ENCODE results near the gene MYO16.
"Not testable (repeated sequence)": the region's sequence is repeated elsewhere in the genome, so short reads cannot be mapped to it uniquely, and the experiment has no call there.

Gene MYO16

DNA sequence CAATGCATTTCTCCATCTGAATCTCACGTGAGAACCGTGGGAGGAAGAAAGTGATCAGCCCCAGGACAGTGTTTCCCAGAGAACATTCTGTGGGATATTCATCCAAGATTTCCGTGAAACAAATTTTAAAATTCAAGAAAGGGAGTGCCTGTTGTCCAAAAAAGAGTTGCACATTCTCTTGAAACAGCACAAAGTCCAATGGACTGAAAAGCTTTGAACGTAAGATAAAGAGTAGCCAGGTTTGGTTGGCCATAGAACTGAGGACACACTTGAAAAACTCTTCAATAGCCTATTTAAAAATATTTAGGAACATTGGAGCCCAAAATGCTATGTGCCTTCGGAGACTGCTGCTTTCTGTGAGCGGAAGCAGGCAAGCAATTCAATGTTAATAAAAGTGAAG, 353.9 kb downstream of the MYO16 start:
- no peak for DNase-seq (ENCODE audit: low read depth)

DNA sequence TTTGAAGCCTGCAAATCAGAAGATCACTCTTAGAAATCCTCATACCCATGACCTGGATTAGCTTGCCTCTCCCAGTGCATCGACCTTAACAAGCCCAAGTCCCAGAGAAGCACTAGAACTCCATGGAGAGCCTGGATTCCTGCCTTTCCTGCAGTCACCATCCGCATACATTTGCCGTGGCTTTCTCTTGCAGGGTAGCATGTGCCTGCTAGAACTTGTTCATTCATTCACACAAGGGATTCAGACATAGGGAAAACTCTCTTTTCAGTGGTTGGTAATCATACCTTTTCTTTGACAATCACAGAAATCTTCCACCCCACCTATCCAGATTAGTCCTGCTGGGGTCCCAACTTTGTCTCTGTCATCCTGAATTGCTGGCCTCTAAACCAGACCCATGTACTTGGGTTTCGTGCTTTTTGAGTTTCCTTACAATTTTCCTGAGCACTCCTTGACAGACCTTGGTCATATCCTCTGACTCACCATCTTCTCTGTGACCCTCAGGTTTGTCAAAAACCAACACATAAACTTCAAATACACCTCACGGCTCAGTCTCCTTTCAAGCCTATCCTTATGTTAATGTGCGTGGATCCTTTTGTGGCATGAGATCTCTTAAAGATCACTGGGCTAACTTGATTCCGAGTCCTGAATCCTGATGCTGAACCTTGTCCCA, 355.0 kb downstream of the MYO16 start:
- no peak for DNase-seq (ENCODE audit: low read depth)

DNA sequence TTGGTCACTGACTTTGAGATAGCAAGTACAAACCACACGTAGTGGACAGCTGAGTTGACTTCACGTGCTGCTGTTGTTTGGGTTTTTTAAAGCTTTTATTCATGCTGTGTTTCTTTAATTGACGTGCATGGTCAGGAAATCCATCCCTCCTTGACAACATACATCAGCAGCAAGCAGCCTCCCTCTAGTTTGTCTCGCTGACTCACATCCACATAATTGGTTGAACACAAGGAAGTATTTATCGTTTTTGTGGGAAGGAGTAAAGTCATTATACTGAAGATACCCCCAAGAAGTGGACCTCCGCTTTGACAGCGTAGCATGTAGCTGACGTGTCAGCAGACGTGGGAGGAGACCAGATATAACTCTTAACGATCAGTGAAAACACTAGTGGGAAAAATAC, 355.8 kb downstream of the MYO16 start:
- DNase-seq (ENCODE audit: low read depth), result no peak

DNA sequence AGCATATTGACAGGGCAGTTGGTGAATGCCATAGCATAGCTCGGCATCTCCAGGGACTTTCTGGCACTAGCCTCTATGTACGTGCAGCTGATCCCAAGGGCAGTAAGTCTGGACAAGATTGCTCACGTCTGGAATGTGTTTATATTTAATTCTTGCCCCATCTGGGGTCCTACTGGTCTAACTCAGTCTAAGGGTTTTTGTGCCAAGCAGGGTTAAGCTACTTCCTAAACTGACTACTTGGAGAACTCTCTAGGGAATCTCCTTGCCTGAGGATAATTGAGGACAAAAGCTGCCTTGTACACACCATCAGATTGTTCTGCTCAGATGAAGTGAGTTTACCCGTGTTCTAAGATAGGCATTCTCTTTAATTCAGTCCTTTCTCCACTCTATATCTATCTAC, 358.1 kb downstream of the MYO16 start:
- DNase-seq (ENCODE audit: low read depth), result no peak

DNA sequence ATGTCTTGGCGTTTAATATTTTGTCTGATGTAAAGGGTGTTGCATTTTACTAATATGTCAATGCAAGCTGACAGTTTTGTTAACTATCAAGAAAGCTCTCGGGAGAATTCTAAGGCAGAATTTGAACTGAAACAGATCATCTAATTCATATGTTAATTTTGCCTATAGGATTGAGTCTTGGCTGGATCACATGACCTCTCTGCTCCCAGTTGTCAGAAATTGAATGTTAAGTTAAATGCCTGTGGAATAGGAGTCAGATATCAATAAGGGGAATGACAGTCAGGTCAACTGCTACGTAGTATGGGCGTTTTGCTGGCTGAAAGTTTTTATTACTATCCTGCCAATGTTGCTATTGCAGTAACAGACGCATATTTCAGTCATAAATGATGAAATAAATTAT, 358.5 kb downstream of the MYO16 start:
- no peak for DNase-seq (ENCODE audit: low read depth)

DNA sequence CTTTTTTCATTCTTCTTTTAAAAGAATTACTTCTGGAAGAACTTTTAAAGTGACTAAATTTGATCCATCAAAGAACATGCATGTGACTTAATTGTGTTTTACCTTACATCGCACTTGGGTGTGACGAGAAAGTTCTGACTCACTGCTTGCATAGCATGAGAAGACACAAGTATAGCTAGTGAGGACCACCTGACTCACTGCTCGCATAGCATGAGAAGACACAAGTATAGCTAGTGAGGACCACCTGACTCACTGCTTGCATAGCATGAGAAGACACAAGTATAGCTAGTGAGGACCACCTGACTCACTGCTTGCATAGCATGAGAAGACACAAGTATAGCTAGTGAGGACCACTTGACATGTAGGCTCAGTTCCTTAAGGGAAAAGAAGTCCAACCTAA, 362.0 kb downstream of the MYO16 start:
- DNase-seq (ENCODE audit: low read depth), result not testable (repeated sequence)

DNA sequence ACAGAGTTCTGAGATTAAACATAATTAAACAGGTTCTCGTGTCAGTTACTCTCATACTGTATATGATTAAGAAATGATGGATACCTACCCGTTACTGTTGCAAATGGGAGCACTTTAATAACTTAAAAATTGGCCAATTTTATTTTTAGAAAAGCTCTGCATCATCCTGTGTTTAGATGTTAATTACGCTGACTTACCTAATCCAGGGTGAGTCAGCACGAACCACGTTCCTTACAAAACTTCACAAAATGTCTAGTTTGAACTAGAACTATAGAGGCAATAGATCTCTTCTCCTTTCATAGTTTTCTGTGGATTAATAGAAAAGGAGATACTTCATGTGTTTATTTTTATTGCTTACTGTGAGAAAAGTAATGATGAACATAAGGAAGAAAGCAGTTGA, 363.9 kb downstream of the MYO16 start:
- DNase-seq (ENCODE audit: low read depth), result no peak

DNA sequence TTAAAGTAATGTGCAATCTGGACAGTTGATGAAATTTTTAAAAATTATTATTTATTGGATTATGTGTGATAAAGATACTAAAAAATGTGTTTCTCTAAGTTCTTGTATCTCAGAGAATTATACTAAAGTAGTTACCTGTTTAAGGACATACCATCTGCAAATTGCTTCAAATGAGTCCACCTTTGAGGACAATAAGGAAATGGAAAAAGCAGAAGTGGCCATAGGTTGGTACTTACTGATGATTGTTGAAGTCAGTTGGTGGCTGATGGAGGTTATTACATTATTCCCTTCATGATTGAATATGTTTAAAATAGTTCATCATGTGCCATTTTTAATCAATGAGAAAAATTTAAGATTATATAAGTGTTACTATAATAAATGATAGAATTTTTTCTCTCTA, 367.0 kb downstream of the MYO16 start:
- no peak for DNase-seq (ENCODE audit: low read depth)

DNA sequence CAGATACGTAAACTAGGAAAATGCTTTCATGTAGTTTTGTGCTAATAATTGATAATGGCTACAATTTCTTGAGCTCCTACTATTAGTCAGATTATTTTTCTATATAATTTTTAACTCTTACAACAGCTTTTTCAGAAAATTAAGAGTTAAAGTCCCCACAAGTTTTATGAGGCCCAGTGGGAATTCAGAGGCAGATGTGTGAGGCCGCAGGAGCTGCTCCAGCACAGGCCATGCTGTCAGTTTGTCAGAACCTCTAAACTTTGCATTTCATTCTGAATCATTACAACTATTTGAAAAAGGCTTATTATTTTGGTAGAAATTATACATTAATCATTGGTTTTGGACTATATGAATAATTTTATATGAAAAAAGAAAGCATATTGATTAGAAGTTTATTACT, 370.8 kb downstream of the MYO16 start:
- DNase-seq (ENCODE audit: low read depth), result no peak

DNA sequence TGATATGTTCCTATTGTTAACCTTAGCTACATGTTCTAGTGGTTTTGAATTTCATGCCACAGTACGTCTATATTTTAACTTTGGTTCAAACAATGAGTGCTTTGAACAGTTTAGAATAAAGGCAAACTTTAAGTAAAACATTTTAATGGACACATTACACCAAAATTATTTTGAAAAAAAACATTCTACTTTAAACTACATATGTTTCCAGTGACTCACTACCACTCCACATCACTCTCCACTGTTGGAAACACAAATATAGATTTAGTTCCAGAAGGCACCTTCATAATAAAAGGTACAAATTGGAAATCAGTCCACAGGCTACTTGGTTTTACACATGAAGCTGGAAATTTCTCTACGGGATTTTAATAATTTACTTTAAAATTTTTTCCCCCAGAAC, 373.5 kb downstream of the MYO16 start:
- DNase-seq (ENCODE audit: low read depth), result no peak

DNA sequence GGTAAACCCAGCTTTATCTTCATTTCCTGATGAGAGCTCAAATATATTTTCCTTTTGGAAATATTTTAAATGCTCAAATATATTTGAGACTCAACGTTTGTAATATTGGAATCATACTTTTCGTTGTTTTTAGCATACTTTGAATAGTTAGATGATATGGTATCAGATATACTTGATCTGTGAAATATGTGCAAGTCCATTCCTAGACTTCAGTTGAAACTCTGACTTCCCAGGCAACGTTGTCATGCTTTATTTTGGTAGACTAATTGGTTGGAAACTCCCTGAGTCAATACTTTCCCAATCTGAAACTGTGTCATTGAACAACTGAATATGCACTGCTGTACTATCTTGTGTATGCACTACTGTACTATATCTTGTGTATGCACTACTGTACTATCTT, 378.5 kb downstream of the MYO16 start:
- no peak for DNase-seq (ENCODE audit: low read depth)

DNA sequence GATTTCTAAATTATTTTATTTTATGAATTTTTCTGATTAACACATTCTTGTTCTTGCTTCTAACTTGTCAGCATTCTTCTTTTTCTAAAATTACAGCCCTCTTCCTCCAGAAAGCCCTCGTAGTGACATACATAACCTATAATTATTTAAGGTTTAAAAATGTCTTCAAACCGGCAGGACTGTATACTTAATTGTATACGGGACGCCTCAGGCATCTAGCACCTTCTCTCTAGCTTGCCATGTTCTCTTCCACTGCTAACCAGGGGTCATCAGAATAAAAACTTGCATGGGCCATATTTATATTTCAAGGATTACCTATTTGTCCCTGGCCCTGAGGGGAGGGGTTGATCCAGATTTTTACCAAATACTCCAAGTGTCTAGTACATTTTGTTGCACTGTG, 380.3 kb downstream of the MYO16 start:
- no peak for DNase-seq (ENCODE audit: low read depth)

DNA sequence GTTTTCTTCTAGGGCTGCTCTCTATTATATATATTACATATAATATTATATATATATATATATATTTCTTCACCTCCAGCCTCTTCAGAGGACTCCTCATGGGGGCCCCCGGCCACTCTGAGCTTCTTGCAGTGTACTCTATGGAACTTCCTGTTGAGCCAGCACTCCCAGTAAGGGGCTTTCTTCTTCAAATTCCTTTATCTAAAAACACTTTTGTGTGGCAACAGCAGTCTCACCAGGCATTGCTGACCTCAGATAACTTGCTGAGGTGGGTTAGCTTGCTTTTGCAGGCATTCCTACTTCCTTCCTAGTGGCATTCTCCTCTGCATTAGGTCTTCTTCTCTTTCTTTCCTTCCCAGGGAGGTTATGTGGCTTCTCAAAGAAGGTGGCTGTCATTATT, 381.5 kb downstream of the MYO16 start:
- DNase-seq (ENCODE audit: low read depth), result no peak

DNA sequence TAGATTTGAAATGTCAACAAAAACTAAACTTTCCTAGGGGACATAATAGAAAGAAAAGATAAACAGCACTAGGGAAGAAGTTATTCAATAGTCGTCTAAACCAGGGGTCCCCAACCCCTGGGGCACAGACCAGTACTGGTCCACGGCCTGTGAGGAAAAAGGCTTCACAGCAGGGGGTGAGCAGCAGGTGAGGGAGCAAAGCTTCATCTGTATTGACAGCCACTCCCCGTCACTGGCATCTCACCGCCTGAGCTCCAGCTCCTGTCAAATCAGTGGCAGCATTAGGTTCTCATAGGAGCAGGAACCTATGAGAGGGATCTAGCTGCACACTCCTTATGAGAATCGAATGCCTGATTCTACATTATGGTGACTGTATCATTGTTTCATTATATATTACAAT, 382.7 kb downstream of the MYO16 start:
- DNase-seq (ENCODE audit: low read depth), result no peak

DNA sequence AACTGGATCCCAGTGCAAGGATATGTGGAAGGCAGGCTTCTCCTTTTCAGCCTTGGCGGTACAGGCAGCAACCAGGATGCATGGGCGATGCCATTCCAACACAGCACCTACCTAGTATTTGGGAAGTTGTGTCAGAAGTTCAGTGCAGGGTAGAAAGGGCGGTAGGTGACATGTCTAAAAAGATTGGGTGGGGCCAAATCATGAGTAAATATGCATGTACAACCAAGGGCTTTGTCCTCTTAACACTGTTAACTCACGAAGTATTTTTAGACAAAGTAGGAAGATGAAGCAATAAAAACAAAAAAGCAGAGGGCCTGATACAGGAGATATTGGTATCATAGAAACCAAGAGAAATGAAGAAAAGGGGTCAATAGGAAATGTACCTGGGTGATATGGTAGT, 392.1 kb downstream of the MYO16 start:
- DNase-seq (ENCODE audit: low read depth), result no peak

DNA sequence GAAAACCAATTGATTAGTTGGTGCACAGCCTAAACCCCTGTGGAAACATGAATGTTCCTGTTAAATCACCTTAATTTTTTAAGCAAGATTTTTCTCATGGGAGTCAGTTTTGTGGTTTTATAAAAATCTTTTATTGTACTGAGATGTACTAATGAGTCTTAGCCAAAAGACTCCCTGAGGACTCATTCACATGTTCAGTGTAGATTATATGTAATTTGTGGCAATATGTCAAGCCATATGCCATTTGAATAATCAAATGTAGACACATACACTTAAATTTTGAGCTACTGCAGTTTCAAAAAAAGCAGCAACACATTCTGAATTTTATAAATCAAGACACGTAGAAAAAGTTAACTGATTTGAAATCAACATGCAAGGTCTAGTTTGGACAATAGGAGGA, 395.2 kb downstream of the MYO16 start:
- DNase-seq (ENCODE audit: low read depth), result no peak

DNA sequence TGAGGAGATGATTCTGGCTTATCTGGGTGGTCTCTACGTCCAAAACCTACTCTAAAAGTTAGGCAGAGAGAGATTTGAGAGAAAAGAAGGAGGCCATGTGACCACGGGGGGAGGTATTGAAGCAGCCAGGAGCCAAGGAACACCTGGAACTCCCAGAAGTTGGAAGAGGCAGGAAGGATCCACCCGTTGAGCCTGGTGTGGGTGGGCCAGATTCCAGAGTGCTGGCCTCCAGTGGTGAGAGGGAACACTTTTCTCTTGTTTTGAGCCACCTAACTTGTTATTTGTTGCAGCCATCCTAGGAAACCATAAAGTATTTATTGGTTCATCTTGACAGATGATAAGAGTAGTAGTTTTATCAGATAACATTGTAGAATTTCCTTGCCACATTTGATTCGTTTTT, 396.9 kb downstream of the MYO16 start:
- DNase-seq (ENCODE audit: low read depth), result no peak

DNA sequence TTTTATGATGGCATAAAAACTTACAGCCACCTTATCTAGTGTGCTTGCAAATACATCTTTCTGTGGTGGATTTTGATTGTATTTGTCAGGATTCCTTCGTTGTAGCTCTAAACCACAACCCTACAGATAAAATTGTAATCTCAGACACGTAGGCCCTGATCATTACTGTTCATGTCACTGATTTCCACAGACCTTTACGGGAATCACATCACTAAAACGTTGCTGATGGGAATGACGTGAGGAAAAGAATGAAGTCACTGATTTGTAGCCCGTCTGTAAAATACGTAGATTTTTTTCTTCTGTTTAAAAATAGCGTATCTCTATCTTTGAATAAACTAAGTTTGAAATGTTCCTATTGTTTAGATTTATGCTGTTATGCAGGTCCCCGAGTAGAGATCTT, 399.2 kb downstream of the MYO16 start:
- DNase-seq (ENCODE audit: low read depth), result no peak

DNA sequence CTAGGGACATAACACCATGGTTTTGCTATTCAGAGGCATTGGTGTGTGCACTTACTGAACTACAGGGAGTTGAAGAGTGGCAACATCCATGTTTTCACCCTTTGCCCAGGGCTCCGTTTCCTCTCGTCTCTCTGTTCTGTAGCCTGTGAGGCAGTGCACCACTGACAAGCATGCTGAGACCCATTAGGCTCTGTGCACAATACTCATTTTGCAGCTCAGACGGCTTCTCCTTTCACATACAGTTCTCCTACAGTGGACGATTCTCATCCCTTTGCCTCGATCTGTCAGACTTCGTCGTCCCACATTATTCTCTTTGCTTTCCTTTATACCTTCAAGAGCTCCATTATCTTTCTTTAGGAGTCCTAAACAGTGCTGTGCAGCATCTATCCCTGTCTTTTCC, 403.7 kb downstream of the MYO16 start:
- DNase-seq (ENCODE audit: low read depth), result no peak

DNA sequence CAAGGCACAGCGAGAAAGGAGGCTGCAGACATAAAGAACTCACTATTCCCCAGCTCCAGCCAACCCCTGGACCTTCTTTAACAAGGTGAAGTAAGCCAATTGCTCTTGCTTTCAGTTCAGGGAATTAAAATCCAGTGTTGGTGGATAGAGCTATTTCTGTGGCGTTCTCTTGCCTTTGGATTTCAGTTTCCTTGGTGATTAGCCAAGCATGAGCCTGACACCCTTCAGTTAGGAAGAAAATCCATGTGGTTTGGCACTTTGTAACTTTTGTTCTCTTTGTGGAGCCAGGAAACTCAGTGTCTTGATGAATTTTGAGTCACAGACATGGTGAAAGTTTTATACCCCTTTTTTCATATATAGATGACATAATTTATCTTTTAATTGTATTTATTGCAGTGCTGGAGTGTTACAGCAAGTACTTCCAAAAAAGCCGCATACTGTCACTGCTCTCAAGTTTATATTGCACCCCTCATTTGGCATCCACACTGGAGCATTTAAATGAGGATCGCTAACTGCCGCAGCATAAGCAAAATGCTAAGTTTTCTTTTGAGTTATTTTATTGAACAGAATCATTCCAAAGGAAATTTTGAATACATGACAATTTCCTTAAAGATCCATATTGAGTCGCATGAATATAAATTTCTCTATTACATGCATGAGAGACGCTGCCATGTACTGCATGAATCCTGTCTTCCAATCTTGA, 406.8 kb downstream of the MYO16 start:
- no peak for DNase-seq (ENCODE audit: low read depth)

DNA sequence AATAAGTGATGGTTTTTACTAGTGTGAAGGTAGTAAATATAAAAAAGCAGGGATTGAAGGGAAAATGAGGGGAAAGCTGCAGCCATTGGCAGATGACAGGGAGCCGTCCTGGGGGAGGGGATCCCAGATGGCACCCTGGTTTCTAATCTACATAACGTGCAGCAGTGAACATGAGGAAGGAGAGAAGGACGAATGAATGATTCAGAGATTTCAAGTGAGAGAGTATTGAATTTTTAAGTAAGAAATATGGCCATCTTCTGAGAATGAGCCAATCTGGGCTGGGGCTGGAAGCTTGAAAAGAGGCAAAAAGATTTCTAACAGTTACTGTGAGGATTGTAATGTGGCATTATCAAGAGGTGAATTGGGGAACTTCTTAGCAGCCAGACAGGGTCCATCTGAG, 414.2 kb downstream of the MYO16 start:
- no peak for DNase-seq (ENCODE audit: low read depth)

DNA sequence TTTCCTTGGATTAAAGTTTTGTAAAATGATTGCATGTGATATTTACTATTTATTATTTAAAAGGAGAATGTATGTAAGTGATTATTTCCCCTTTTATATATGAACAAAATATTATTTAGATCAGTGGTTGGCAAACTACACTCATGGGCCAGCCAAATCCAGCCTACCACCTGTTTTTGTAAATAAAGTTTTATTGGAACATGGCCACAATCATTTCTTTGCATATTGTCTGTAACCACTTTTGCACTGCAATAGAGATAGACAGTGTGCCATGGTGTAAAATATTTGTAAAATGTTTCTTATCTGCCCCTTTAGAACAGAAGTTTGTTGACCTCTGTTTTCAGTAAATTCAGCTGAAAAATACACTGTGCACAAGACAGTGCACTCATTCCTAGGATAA, 426.4 kb downstream of the MYO16 start:
- no peak for DNase-seq (ENCODE audit: low read depth)

DNA sequence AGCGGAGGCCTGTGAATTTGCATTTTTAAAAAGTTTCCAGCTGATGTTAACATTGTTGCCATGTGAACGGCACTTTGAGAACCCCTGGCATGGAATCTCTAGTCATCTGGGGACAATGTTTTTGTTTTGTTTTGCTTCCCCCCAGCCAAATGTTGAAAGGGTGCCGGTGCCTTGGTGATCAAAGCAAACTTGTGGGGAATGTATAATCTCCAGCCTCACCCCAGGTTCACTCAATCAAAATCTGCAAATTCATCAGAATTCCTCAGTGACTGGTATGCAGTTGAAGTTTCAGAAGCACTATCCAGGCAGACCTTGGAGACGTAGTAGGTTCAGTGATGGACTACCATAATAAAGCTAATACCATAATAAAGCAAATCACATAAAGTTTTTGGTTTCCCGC, 428.7 kb downstream of the MYO16 start:
- DNase-seq (ENCODE audit: low read depth), result no peak

DNA sequence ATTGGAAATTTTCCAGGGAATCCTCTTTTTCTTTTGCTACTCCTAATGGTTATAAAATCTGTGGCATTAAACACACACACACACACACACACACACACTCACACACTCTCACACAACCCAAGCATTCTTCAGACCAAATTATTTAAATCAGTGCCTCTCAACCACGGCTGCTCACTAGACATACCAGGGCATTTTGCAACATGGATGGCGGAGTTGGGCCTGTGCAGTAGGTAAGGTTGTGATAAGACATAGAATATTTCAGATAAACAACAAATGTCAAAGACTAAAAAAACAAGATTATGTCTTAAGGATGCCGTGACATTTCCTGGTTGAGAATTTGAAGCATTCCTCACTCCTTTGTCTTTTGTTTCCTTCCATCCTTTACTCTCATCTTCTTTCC, 443.1 kb downstream of the MYO16 start:
- no peak for DNase-seq (ENCODE audit: low read depth)
